ENCODE measurements around the gene SP140. TPM values are rescaled to one million over a fixed set of nuclear protein-coding genes. Genes with fewer than 3 reads are reported as not detected.
A peak's percentile ranks its signal among the peaks of the same experiment; 100 is the strongest.

SP140 gene
- 2.6 TPM for total RNA-seq (2021; ENCODE audit: unreplicated experiment)
- 0.81 and 1.1 TPM in 2 replicates for polyA plus RNA-seq (2012)
- percentile 14 among the genes with signal in this experiment for Bru-seq, nascent RNA
- percentile 19 among the genes with signal in this experiment for BruChase-seq, experiment 1, labeled RNA remaining after a 6-hour chase
- BruChase-seq, experiment 2, labeled RNA remaining after a 2-hour chase = percentile 18 among the genes with signal in this experiment
- long read RNA-seq = 0 reads

DNA sequence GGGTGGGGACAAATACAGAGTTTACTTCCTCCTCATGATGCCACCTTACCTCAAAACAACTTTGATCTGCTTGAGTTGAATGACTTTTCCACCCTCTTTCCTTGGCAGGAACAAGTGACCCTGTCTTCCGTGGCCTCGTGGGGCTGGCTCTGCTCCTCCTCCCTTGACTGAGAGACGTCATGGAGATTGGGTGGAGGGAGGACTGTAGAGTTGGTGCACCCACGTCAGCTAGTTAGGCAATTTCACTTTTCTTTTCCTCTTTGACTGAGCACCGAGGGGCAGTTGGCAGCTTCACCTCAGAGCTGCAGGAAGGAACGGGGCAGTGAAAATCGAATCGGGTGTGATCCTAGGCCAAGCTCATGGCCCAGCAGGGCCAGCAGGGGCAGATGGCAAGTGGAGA, at the start of gene SP140:
Gene SP140 (plus strand): TSS at position 251 of the 400 bp plus-strand sequence. CDS start 109 bp downstream, at position 360.
- no peaks in the 10 kb centered on the region for H3K9me3 ChIP-seq (ENCODE audit: control insufficient read depth in 1 of 2, insufficient read depth in 1 of 2, low read depth in 1 of 2, low read length in 2 of 2)
- H3K9me2 ChIP-seq (ENCODE audit: insufficient read depth) = no peaks in the 10 kb centered on the region
- H3K27ac ChIP-seq (ENCODE audit: low read depth, low read length) = no peak within 1 kb of the TSS
- ATAC-seq (no peak), DNase-seq (ENCODE audit: low read depth, low spot score) (no peak)
- CTCF ChIA-PET = no interaction called here
- no TSS peak for BruUV-seq (replicated peaks)
- H3K4me2 ChIP-seq (ENCODE audit: low read length) = no peak within 1 kb of the TSS
- H2AFZ ChIP-seq (ENCODE audit: low read depth, low read length, poor library complexity, severe bottlenecking) = no peak within 1 kb of the TSS
- no peak within 1 kb of the TSS for H3K4me3 ChIP-seq (replicated peaks in 1 of 2; ENCODE audit: low read depth in 1 of 2, low read length in 2 of 2)
- no peak for TF ChIP-seq SP1 (IDR thresholded peaks at IDR 0.05; ENCODE audit: low read depth)
- no peak for TF ChIP-seq MAX (IDR thresholded peaks at IDR 0.05)
- no peak for TF ChIP-seq ELF1 (IDR thresholded peaks at IDR 0.05; ENCODE audit: borderline replicate concordance, low read depth)
- TF ChIP-seq CBX3 (IDR thresholded peaks at IDR 0.05; ENCODE audit: low read depth) = no peak
- TF ChIP-seq, protein P1, sequence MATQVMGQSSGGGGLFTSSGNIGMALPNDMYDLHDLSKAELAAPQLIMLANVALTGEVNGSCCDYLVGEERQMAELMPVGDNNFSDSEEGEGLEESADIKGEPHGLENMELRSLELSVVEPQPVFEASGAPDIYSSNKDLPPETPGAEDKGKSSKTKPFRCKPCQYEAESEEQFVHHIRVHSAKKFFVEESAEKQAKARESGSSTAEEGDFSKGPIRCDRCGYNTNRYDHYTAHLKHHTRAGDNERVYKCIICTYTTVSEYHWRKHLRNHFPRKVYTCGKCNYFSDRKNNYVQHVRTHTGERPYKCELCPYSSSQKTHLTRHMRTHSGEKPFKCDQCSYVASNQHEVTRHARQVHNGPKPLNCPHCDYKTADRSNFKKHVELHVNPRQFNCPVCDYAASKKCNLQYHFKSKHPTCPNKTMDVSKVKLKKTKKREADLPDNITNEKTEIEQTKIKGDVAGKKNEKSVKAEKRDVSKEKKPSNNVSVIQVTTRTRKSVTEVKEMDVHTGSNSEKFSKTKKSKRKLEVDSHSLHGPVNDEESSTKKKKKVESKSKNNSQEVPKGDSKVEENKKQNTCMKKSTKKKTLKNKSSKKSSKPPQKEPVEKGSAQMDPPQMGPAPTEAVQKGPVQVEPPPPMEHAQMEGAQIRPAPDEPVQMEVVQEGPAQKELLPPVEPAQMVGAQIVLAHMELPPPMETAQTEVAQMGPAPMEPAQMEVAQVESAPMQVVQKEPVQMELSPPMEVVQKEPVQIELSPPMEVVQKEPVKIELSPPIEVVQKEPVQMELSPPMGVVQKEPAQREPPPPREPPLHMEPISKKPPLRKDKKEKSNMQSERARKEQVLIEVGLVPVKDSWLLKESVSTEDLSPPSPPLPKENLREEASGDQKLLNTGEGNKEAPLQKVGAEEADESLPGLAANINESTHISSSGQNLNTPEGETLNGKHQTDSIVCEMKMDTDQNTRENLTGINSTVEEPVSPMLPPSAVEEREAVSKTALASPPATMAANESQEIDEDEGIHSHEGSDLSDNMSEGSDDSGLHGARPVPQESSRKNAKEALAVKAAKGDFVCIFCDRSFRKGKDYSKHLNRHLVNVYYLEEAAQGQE (IDR thresholded peaks at IDR 0.05; ENCODE audit: low read depth) = no peak
- no peak for TF ChIP-seq JUND (IDR thresholded peaks at IDR 0.05)
- TF ChIP-seq EGR1 (IDR thresholded peaks at IDR 0.05; ENCODE audit: low read depth) = no peak
- TF ChIP-seq, protein P2, sequence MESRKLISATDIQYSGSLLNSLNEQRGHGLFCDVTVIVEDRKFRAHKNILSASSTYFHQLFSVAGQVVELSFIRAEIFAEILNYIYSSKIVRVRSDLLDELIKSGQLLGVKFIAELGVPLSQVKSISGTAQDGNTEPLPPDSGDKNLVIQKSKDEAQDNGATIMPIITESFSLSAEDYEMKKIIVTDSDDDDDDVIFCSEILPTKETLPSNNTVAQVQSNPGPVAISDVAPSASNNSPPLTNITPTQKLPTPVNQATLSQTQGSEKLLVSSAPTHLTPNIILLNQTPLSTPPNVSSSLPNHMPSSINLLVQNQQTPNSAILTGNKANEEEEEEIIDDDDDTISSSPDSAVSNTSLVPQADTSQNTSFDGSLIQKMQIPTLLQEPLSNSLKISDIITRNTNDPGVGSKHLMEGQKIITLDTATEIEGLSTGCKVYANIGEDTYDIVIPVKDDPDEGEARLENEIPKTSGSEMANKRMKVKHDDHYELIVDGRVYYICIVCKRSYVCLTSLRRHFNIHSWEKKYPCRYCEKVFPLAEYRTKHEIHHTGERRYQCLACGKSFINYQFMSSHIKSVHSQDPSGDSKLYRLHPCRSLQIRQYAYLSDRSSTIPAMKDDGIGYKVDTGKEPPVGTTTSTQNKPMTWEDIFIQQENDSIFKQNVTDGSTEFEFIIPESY (IDR thresholded peaks at IDR 0.05; ENCODE audit: extremely low read depth, insufficient replicate concordance, low read length) = no peak
- TF ChIP-seq SRF (IDR thresholded peaks at IDR 0.05; ENCODE audit: low read depth) = no peak
- TF ChIP-seq CEBPB (IDR thresholded peaks at IDR 0.05; ENCODE audit: low read depth) = no peak
- H3K27me3 ChIP-seq (ENCODE audit: insufficient read depth, low read length) = no peaks in the 10 kb centered on the region
- RAD21 ChIA-PET (ENCODE audit: low non-redundant PET in 1 of 2, low total read pairs in 2 of 2, uncharacterized antibody in 2 of 2, unreplicated experiment in 2 of 2) = no interaction called here
- POLR2A ChIA-PET = no interaction called here
- intact Hi-C loops (cut with micrococcal nuclease) = no loop called here
- H3K4me1 ChIP-seq (ENCODE audit: control insufficient read depth in 1 of 2, insufficient read depth in 2 of 2, low read length in 2 of 2) = peaks cover 0 to 13% of the 10 kb centered on the region in 2 experiments; a peak in 1 of 4 replicates
- H4K20me1 ChIP-seq (ENCODE audit: insufficient read depth) = no peaks in the 10 kb centered on the region
- no peak within 1 kb of the TSS for H3K9ac ChIP-seq (ENCODE audit: low read length)
- H3K79me2 ChIP-seq (ENCODE audit: insufficient read depth, low read length) = no peaks in the 10 kb centered on the region
- H3K36me3 ChIP-seq (ENCODE audit: control insufficient read depth in 1 of 2, insufficient read depth in 2 of 2, low read length in 2 of 2) = no peaks in the 10 kb centered on the region
